Activated CD4-positive, alpha-beta T cell treated with anti-CD3 and anti-CD28 coated beads for 1 hour (primary cell): Measurements from ENCODE around the gene SIL1.
"Not testable (repeated sequence)": the region's sequence is repeated elsewhere in the genome, so short reads cannot be mapped to it uniquely, and the experiment has no call there.

Experiments used
- DNase-seq: peaks from one replicate; pipeline ENCODE4 v3.0.0-alpha.2; 2020

SIL1 gene

GRCh38 chr5:139016186-139016585, 182.0 kb downstream of the SIL1 start:
- no peak for DNase-seq

- no peak for DNase-seq
Observed at GRCh38 chr5:139014726-139015125, 183.4 kb downstream of the SIL1 start.

- no peak for DNase-seq
Observed at GRCh38 chr5:139012176-139012575, 186.0 kb downstream of the SIL1 start.

- not testable (repeated sequence) for DNase-seq
Observed at GRCh38 chr5:139011156-139011555, 187.0 kb downstream of the SIL1 start.

DNA sequence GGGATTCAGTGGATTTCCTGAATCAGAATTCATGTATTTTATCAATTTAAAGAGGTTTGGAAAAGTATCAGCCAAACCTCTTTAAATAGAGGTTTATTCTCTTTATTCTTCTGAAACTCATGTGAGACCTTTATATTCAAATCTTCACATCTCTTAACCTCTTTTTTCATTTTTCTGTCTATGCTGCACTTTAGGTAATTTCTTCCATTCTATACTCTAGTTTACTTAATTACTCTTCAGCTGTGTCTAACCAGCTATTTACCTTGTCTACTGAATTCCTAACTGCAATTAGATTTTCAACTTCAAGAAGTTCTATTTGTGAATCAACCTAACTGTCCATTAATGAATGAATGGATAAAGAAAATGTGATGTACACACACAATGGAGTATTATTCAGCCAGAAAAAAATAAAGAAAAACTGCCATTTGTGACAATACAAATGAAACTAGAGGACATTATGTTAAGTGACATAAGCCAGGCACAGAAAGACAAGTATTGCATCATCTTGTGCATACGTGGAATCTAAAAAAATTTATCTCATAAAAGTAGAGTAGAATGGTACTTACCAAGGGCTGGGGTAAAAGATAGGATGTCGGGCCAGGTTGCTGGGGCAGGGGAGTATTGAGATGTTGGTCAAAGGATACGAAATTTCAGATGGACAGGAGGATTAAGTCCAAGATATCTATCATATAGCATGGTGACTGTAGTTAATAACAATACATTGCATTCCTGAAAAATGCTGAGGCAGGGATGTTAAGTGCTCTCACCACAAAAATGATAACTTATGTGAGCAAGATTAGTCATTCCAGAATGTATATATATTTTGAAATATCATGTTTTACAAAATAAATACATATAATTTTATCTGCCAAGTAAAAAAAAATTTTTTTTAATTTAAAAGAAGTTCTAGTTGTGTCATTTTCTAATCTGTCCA, 193.5 kb downstream of the SIL1 start:
- DNase-seq = no peak

- no peak for DNase-seq
Observed at GRCh38 chr5:138999674-139000073, 198.5 kb downstream of the SIL1 start.

GRCh38 chr5:138998521-138998920, 199.6 kb downstream of the SIL1 start:
- DNase-seq = no peak

- DNase-seq = no peak
Observed at GRCh38 chr5:138996120-138996519, 202.0 kb downstream of the SIL1 start.

- DNase-seq = no peak
Observed at GRCh38 chr5:138990986-138991590, 207.1 kb downstream of the SIL1 start.

DNA sequence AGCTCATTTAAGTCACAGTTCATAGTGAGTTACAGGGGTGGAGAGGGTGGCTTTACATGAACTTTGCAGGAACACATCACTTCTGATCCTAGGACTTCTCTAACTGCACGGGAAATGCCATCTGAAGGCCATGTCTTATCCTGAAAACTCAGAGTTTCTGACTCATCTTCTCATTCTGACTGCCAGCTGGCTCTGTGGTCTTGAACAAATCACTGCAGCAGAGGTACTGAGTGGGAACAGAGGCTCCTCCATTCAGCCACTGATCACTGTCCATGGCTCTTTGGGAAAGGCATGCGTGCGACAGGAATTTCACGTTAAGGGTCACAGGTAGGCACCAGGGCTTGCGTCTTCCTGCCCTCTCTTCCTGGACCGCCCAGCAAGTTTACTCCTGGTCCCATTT, 208.4 kb downstream of the SIL1 start:
- DNase-seq = no peak

DNA sequence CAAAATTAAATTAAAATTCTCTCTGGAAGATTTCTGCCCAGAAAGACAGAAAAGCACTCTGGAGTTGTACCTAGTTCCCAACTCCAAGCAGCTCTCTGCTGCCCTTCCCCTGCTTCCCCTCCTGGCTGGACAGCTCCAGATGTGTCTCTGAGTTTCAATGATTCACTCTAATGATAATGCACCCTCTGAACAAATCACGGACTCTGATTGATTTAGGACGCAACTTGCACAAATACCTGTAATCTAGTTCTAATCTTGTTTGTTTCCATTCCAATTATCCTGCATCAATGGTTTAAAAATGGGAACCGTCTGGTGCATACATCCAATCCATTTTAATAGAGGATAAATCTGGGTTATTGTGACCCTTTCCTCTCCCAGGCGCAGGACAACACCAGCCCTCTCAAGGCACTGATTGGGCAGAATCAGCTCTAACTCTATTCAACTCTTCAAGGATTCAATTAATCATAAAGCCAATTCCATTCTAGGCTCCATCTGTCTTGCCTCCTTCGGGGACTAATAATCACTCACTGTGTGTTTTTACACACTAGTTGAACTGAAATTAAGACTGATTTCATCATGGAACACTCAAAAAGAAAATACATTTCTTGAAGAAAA, 211.9 kb downstream of the SIL1 start:
- no peak for DNase-seq

- DNase-seq = no peak
Observed at GRCh38 chr5:138985683-138986082, 212.5 kb downstream of the SIL1 start.

- no peak for DNase-seq
Observed at GRCh38 chr5:138985256-138985655, 212.9 kb downstream of the SIL1 start.

DNA sequence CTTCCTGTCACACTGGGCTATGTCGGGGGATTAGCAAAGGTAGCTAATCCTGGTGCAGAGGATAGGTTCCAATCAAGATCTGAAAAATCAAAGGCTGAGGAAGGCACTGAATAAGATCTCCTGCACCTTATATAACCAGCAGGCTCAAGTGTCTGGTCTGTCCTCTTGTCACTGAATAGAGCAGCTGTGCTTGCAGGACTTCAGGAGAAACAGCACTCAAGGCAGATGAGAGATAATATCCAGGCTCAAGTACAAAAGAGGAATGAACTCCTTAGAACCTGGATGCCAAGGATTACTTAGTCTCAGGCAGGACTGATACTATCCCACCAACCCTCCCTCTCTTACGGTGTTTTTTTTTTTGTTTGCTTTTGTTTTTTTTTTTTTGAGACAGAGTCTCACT, 214.2 kb downstream of the SIL1 start:
- no peak for DNase-seq

DNA sequence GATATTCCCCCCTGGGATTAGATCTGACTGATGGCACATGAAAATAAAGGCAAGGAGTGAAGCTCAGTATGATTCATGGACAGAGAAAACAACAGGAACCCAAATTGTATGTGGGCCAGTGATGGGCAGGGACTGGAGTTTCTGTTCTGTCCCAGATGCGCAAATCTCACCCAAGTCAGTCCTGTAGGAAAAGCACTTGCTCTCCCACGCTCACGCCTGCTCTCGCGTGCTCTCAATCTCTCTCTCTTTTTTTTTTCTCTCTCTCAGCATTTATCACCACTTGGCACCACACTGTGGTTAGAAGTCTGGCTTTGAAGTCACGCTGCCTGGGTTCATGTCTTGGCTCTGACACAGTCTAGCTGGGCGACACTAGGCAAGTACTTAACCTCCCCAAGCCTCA, 216.6 kb downstream of the SIL1 start:
- DNase-seq = no peak

DNA sequence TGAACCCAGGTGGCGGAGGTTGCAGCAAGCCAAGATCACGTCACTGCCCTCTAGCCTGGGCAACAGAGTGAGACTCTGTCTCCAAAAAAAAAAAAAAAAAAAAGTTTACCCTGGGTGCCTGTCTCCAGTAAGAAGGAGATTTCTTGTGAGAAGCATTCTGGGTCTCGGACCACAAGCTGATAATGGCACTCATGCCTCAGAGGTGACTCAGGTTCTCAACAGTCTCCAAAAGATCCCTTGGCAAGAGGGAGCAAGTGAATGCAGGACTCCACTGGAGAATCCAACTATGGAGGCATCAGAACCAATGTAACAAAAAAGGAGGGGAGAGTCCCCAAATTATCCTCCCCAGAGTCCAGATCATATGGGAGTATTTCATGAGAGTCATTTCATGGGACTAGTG, 217.0 kb downstream of the SIL1 start:
- DNase-seq = no peak

DNA sequence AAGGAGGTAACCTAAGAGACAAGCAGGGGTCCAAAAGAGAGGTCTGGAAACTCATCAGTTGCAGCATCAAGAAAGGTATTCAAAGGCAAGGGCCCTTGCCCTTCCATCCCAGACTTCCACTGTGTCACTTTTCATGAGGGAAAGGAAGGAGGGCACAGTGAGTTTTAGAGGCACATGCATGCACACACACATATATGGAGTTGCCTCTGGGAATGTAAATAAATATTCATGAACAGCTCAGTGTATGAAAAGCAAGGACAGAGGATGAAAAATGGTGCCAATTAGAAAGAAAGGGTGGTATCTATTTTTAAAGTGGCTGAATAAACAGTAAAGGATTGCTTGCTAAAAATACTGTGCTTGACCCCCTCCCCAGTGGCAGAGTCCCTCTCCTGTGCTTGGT, 217.7 kb downstream of the SIL1 start:
- no peak for DNase-seq

DNA sequence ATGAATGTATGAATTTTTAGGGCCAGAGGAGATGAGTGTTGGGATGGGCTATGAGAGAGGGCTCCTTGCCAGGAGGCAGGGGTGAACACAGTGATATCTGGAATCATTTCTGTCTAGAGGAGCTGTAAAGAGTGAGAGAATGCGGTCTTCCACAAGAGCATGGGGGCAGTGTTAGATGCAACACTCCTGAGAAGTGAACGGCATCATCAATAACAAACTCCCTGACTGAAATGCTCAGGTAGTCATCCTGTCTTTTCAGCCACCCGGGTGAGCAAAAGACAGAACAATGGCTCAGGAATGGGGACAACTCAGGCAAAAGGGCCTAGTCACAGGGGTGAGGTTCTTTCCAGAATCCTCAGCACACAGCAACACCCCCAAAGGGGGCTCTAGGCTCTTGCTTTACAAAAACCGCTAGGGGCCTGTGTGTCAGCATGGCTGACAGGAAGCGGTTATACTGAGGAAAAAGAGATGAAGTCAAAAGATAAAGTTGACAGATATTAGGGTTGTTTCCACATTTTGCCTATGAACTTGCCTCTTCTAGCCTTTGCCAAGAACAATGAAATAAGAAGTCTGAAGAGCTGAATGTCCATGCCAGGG, 218.4 kb downstream of the SIL1 start:
- DNase-seq = no peak

- no peak for DNase-seq
Observed at GRCh38 chr5:138978581-138978980, 219.6 kb downstream of the SIL1 start.

DNA sequence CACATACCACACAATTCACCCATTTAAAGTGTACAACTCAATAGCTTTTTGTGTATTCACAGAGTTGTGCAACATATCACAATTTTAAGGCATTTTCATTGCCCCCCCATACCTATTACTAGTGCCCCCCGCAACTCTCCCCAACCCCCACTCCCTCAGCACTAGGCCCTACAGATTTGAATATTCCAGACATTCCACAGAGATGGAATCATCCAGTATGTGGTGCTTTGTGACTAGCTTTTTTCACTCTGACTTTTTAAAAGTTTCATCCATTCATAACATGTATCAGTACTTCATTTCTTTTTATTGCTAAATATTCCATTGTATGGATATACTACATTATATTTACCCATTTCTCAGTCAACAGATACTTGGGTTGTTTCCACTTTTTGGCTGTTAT, 220.1 kb downstream of the SIL1 start:
- no peak for DNase-seq

- no peak for DNase-seq
Observed at GRCh38 chr5:138975098-138975847, 222.9 kb downstream of the SIL1 start.

DNA sequence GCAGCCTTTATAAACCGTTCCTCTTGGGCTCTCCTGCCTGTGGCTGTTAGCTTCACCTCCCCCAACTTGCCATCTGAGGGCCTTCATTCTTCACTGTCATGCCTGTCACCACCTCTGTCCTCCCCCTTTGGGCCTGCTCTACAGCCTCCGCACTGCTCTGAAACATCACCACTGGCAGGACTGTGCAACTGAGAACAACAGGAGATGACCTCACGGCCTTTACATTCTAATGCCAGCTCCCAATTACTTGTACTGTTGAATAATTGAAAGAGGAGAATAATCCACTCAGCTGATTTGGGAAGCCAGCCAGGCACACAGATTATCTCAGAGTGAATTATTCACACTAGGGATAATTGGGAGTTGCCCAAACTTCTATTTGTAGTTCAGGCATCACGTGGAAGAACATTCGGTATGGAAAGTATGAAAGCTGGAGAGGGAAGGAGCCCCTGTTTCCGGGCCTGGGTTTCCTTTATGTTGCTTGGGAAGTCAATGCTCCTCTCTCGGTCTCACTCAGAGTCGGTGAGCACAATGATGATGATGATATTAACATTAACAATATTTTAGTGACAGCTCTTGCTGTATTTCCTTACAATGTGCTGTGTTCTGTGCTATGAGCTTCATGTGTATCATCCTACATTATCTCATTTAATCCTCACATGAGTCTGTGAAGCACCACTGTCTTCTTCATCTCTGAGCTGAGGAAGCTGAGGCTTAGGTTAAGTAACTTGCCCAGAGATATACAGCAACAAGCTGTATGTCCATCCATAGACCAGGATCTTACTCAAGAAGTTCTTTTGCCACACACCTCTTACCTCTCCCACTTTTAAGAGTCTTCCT, 223.7 kb downstream of the SIL1 start:
- DNase-seq = no peak
